ENCODE data around the gene OAS3.

- TF ChIP-seq EZH2phosphoT487 (IDR thresholded peaks at IDR 0.05; ENCODE audit: insufficient read depth, low read depth) (no peak), EZH2 (IDR thresholded peaks at IDR 0.05; ENCODE audit: insufficient read depth, poor library complexity, severe bottlenecking) (no peak)
Observed at GRCh38 chr12:112909693-112910092, 28.6 kb upstream of the OAS3 start.

Data from GM23248 (cell line).